ENCODE data around the gene ZBED2.

Gene ZBED2

GRCh38 chr3:111601810-111602209, 6.7 kb upstream of the ZBED2 start:
- DNase-seq, result no peak

- DNase-seq, result no peak
Measured at GRCh38 chr3:111598552-111598951, 3.4 kb upstream of the ZBED2 start.

DNA sequence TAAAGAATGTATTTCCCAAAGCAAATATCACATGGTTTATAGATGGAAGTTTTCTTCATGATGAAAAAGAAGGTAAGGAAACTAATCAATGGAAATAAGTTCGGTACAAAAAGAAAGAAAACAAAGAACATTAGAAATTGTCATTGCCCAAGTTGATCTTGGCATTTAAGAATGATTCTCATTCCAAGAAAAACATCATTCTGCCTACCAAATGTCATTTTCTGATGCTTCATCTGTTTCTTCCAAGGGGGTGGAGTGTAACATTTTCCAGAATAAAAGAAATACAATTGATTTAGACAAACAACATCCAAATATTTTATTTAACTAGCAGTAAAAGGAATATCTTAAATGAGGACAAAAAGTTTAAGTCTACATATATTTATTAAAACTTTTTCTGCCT, 3.0 kb upstream of the ZBED2 start:
- no peak for DNase-seq

- no peak for DNase-seq
Measured at GRCh38 chr3:111596328-111596727, 1.2 kb upstream of the ZBED2 start.

DNA sequence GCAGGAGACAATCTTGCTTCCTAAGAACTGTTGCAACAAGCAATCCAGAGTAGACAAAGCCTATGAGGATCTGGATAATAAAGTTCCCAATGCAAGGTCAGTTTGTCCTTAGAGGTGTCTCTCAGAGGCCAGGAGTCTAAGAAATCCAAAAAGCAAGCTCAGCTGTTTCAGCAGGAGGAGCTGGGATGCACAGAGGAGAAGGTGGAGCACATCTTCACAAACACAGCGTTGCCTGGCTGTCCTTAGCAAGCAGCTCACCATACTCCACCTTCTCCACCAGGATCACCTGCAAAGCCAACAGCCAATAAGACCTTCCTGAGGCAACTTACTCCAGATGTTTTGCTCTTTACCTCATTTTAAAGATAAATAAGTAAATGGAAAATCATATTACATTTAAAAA, 365 bp downstream of the ZBED2 start:
- DNase-seq, result no peak

DNA sequence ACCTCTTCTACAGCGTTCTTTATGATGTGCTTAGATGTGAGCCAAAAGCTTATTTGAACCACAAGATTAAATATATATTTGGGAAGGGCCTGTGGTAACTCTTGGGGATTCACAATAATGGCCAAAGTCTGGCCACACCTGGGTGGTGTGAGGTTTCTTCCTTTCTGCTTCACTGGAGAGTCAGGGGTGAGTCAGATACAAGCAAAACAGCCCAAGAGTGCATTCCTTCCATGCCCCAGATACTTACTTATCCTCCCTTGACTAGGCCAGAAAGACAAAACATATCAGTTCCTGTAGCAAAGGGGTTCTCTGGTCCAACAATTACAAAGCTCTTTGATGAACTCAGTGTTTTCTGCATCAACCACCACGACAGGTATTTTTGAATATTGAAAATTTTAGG, 941 bp downstream of the ZBED2 start:
- no peak for DNase-seq

DNA sequence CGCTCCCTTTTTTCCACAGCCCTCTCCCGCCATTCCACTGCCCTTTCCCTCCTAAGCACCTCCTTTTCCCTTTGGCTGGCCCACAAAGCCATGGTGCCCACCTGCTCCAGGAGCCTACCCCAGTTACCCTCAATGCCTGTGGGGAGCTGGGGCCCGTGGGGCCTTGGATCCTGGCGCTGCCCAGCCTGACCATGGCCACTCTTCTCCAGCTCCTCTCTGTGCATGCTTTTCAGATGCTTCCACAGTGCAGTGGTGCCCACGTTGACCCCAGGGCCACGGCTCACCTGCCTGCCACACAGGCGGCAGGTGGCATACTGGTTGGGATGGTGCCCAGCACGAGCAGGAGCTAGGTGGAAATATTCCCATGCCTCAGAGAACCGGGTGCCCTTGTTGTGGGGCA, 1.5 kb downstream of the ZBED2 start:
- no peak for DNase-seq

GRCh38 chr3:111592936-111593335, 2.2 kb downstream of the ZBED2 start:
- no peak for DNase-seq

GRCh38 chr3:111592143-111592542, 3.0 kb downstream of the ZBED2 start:
- DNase-seq, result no peak

- DNase-seq, result no peak
Measured at GRCh38 chr3:111591555-111591954, 3.6 kb downstream of the ZBED2 start.

GRCh38 chr3:111590143-111590491, 5.0 kb downstream of the ZBED2 start:
- DNase-seq, result no peak

- DNase-seq, result no peak
Measured at GRCh38 chr3:111589303-111590142, 5.6 kb downstream of the ZBED2 start.

DNA sequence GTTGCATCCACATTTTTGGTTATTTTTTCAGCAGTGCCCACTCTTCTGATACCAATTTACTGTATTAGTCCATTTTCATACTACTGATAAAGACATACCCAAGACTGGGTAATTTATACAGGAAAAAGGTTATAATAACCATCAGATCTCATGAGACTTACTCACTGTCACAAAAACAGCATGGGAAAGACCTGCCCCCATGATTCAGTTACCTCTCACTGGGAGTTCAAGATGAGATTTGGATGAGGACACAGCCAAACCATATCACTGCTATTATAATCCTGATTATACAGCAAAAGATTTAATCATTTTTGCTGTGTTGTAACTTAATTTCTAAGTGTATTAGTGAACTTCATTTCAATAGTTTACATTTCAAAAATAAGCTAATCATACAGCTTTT, 6.6 kb downstream of the ZBED2 start:
- no peak for DNase-seq

GRCh38 chr3:111585217-111585616, 9.9 kb downstream of the ZBED2 start:
- DNase-seq, result no peak

DNA sequence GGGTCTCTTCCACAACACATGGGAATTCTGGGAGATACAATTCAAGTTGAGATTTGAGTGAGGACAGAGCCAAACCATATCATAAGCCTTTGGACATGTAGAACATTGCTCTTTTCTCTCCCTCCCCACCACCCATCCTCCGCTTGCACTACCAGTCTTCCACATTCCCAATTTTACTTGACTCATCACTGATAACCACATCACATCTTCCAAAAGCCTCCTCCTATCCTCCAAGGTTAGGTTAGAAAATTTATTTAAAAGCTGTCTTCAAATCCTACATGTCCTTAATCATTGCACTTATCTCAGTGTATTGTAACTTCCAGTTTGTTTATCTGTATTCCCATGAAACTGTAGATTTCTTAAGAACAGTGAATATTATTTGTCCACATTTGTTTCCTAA, 10.4 kb downstream of the ZBED2 start:
- no peak for DNase-seq

DNA sequence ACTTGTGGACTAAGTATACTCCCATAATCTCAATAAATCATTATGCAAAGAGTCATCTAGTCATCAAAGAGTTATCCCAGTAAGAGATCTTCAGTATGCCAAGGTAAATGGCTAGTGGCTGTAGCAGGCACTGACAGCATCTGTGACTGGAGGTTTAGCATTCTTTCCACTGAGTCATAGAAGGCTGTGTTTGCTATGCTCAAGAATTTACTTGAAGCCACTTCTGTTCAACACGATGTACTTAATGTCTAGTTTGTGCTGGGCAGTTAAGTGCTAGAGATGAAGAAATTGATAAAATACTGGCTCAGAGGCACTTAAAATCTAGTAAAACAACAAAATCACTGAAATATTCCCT, 13.0 kb downstream of the ZBED2 start:
- no peak for DNase-seq

DNA sequence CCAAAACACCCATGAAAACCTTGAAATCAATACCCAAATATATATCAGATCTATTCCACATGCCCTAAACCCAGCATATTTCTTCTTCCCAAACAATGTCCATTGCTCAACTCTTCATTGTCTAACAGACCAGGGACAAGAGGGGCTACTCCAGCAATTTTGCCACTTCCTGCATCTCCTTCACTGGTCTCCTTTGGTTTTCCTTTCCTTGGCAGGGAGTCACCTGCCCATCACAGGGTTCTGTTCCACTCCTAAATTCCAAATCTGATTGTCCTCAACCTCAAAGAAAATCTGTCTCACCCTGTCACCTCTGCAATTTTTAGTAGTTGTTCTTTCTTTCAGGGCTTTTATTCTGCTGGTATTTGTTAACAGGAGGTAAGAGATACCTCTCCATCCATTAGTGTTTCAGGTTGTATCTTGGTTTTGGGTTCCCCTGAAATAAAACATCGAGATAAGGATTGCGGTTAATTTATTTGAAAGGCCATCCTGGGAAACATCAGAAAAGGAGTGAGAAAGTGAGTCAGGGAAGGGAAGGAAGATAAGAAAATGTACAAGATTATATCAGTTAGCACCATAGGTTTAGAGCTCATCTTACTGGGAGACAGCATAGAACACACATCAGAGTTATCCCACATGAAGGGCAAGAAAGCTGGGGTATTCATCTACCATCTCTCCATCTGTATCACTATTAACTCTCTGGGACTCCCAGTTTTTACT, 13.6 kb downstream of the ZBED2 start:
- no peak for DNase-seq

DNA sequence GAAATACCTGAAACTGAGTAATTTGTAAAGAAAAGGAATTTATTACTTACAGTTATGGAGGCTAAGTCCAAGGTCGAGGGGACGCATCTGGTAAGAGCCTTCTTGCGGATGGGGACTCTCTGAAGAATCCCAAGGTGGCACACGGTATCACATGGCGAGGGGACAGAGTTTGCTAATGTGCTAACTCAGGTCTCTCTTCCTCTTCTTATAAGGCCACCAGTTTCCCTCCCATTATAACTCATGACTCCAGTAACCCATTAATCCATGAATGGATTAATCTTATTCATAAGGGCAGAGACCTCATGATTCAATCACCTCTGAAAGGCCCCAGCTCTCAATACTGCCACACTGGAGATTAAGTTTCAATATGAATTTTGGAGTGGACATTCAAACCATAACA, 15.7 kb downstream of the ZBED2 start:
- DNase-seq, result no peak

- no peak for DNase-seq
Measured at GRCh38 chr3:111578867-111579266, 16.3 kb downstream of the ZBED2 start.

DNA sequence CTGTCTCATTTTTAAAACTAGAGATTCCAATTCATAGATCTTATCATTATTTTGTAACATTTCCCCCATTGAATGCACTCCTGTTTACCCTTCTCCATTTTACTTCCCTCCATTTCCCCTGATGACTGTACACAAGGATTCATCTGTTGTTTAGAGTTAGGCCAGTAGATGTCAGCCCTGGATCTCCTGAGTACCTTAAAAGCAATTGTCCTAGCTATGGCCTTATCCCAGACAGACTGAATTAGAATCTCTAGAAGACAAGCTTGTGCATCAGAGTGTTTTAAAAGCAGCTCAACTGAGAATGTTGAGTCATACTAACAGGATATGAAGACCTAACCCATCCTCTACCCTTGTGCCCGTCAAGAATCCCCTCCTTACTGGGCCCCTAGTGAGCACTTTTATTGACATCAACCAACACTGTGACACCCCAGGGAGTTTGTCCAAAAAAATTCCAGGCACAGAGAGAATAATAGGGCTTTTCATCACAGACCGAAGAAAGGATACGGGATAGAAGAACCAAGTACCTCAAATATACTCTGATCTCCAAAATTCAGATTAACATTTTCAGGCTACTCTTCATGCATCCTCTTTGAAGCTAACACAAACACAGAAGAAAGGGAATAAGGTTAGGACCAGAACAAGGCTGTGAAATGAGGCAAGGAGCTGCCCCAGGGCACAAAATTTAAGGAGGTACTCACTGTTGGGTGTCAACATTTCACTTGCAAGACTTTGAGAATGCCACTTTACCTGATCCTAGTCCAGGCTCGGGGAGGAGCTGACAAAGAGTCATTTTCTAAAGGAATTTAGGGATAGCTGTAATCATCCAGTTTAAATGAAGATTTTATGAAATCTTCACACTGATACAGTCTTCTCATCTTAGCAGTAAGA, 17.1 kb downstream of the ZBED2 start:
- no peak for DNase-seq

GRCh38 chr3:111577113-111577512, 18.0 kb downstream of the ZBED2 start:
- DNase-seq, result no peak

DNA sequence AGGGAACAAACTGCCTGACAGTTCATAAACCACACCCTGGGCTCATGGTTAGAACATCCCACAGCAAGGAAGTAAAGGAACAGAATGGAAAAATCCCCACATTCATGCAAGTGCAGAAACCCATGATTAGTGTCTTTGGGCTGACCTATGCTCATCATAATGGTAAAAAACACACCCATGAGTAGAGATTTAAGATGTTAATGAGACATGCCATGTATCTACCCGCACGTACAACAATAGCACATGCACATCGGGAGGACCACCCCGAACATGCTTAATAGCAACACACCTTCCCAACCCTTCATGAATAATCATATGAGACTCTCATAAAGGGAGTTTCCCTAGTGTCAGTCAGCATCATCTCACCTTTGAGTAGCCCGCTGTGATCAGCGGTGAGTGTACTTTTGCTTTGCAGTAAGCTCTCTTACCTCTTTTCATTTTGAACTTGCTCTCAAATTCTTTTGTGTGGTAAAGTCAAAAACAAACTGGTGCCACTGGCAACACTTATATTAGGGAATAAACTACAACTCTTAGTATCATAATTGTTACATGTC, 23.2 kb downstream of the ZBED2 start:
- no peak for DNase-seq

GRCh38 chr3:111571282-111571681, 23.9 kb downstream of the ZBED2 start:
- no peak for DNase-seq
